HG02610 (cell line): ENCODE data around the gene MPV17L2.

Experiments
- ATAC-seq: cut with Tn5 transposase; IDR thresholded peaks from one replicate; pipeline ENCODE4 v1.9.1; 2021; ENCODE audit warnings: mild to moderate bottlenecking, moderate library complexity; ENCODE audit not compliant: unreplicated experiment

The MPV17L2 gene

GRCh38 chr19:18214779-18215433, 21.9 kb downstream of the MPV17L2 start:
- ATAC-seq: no peak

GRCh38 chr19:18216789-18217188, 23.8 kb downstream of the MPV17L2 start:
- no peak for ATAC-seq

DNA sequence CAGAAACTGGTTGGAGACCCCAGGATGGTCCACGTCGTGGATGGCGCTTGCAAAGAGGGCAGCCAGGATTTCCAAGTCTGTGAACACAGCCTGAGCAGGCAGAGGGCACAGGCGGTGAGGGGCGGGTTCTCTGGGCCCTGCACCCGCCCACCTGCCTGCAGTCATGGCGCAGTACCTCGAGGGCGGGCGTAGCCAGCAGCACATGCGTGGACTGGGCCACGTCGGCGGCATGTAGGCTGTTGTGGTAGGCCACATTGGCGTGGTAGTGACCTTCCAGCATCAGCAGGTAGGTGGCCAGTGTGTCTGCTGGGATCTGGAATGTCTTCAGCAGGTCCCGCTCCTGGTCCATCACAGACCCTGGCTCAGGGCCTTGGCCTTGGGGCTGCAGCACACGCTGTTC, 25.1 kb downstream of the MPV17L2 start:
- ATAC-seq: no peak

GRCh38 chr19:18218600-18218999, 25.6 kb downstream of the MPV17L2 start:
- ATAC-seq: no peak

DNA sequence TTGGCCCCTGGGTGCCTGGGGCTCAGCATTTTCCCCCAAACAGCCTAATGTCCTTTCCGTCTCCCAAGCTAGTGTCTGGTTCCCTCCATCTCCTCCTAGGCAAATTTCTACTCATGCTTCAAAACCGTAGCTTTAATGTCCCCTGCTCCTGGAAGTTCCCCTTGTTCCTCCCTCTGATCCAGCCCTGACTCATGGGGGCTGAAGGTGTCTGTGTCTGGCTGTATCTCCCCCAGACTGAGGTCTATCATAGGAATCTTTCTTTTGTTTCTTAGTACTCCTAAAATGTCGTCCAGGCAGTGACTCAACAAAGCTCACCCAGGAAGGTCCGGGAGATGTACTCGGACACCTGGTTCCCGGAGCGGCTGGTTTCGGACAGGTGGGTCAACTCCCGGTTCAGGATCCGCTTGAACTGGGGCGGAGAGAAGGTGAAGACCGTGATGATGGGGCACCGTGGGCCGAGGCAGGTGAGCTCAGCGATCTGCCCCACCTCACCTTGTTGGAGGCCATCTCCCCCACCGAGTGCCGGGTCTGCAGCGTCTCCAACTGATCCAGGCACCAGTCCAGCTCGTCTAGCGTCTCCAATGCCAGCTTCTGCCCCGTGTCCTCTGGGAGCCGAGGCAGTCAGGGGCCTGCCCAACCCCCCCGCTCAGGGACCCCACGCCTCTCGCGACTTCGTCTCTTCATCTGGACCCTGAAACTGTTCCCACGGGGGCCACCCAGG, 27.1 kb downstream of the MPV17L2 start:
- ATAC-seq: no peak

- ATAC-seq: no peak
These were observed 27.7 kb downstream of the MPV17L2 start for GRCh38 chr19:18220632-18221275.

GRCh38 chr19:18221815-18222725, 29.1 kb downstream of the MPV17L2 start:
- ATAC-seq: no peak

DNA sequence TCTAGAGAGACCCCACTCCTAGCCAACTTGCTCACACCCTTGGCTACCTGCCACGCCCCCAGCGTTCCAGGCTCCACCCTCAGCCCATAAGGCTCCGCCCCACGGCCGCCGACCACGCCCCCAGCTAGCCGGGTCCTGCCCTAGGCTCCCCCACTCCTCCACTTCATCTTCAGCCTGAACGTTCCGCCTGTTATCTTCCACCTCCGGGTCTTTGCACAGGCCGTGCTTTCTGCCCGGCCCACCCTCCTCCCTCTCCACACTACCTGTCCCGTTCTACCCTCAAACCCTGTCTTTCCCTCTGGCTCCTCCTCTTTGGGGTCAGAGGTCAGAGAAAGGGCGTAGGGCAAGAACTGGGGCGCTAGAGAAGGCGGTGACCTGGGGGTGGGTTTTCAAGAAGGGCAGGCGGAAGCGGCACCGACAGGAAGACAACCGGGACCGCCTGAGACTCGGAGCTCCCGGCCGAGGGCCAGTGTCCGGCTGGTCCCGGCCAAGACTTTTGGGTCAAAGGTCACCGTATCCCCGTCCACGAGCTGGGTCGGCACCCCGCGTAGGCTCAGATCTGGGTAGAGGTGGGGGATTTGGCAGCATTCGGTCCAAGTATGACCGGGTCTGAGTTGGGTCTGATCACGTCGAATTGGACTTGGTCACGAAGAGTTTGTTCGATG, 31.0 kb downstream of the MPV17L2 start:
- no peak for ATAC-seq

GRCh38 chr19:18224525-18225354, 31.7 kb downstream of the MPV17L2 start:
- peak; percentile 88 for ATAC-seq

- ATAC-seq: no peak
These were observed 32.3 kb downstream of the MPV17L2 start for GRCh38 chr19:18225355-18225701.

DNA sequence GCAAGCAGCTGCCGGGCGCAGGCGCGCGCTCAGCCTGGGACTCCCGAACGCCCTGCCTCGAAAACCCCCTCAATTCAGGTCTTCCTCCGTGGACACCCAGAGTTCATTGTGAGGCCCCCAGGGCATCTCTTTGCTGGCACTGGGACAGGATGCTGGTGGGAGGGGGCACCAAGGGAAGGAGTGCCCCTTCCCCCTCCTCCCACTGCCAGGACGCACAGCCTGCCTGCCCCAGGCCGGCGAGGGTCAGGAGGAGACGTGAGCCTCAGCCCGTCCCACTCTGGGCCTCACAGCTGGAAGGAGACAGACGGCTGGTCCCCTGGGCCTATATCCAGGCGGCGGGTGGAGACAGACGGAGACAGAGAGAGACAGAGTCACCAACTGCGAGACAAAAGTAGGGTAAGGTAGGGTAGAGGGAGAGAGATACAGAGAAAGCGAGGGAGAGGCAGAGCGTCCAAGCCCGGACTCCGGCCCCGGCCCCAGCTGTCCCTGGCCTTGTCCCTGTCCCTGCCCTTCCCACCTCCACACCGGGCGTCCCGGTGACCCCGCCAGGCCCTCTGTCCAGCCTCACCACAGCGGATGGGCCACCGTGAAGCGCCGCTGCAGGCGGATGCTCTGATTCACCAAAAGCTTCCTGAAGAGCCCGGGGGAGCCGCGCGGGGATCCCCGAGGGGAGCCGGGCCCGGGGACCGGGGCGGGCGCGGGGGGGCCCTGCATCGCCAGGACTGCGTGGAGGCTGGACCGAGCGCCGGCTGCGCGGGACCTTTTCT, 32.9 kb downstream of the MPV17L2 start, which contains the start of gene PDE4C:
Gene PDE4C (minus strand): TSS at position 737 of the 767 bp plus-strand sequence. CDS start 23 bp downstream, at position 714.
- no peak for ATAC-seq

- ATAC-seq: no peak
These were observed 34.1 kb downstream of the MPV17L2 start for GRCh38 chr19:18226956-18227780.

GRCh38 chr19:18227781-18228271, 34.8 kb downstream of the MPV17L2 start:
- ATAC-seq: no peak

GRCh38 chr19:18229474-18229873, 36.5 kb downstream of the MPV17L2 start:
- no peak for ATAC-seq

DNA sequence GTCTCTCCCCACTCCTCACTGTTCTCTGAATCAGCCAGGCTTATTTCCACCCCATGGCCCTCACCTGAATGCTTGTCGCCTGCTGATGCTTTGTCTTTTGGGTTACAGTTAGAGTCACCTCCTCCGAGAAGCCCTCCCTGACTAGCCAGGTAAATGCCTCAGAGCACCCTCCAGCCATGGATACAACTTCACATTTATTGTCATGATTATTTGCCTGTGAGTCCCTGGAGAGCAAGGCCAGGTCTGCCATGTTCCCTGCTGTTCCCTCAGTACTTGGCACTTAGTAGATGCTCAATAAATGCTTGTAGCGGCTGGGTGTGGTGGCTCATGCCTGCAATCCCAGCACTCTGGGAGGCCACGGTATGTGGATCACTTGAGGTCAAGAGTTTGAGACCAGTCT, 36.9 kb downstream of the MPV17L2 start:
- ATAC-seq: no peak

DNA sequence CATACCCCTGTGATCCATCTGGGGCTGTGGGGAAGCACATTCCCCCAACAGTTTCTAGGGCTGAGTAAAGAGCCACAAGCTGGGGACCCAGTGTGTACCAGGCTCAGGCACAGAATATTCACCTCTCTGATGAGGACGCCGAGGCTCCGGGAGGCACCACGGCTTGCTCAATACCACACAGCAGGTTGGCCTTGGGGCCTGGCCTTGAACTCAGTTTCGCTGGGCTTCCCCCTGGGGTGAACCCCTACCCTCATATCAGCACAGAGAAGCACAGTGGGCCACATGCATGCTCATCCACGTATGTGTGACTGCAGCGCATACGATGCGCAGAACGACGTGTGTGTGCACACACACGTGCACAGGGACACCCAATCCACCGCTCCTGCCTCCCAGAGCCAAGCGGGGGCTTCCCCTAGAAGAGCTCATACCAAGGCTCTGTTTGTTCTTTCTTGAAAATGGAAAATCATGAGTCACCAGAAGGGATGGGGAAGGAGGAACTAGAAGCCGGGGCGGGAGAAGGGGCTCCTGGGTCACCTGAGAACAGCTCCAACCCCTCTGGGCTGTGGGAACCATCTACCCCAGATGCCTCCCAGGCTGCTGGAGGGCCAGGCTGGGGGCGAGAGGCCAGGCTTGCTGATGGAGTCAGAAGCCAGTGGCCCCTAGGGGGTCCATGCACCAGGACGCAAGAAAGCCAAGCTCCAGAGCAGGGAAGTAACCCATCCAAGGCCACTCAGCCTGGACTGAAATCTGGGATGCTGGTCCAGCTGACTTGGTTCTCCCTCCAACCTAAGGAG, 38.1 kb downstream of the MPV17L2 start:
- ATAC-seq: no peak

GRCh38 chr19:18231775-18232174, 38.8 kb downstream of the MPV17L2 start:
- no peak for ATAC-seq
